HCT116 (cell line): Measurements from ENCODE around the gene NTS.

Source experiments
- TF ChIP-seq, protein P1 (sequence below), 3 experiments: fragments of 200-600 bp in 1 of 3; sonication (generic) in 1 of 3; IDR thresholded peaks in 2 of 3; conservative IDR thresholded peaks in 1 of 3; 2 replicates each; pipeline ENCODE4 v1.5.1; 2012 to 2017; ENCODE audit warnings: low read depth in 2 of 3, low read length in 2 of 3, antibody characterized with exemption in 1 of 3, borderline replicate concordance in 1 of 3, control low read depth in 1 of 3, mild to moderate bottlenecking in 1 of 3, mixed read lengths in 1 of 3, mixed run types in 1 of 3, moderate library complexity in 1 of 3; ENCODE audit not compliant: insufficient read depth in 1 of 3
- TF ChIP-seq, protein P2 (sequence below): IDR thresholded peaks from 2 replicates; pipeline ENCODE4 v1.6.1; 2011; ENCODE audit warnings: mild to moderate bottlenecking, low read length, moderate library complexity; ENCODE audit not compliant: insufficient replicate concordance; ENCODE audit errors: extremely low read depth

DNA sequence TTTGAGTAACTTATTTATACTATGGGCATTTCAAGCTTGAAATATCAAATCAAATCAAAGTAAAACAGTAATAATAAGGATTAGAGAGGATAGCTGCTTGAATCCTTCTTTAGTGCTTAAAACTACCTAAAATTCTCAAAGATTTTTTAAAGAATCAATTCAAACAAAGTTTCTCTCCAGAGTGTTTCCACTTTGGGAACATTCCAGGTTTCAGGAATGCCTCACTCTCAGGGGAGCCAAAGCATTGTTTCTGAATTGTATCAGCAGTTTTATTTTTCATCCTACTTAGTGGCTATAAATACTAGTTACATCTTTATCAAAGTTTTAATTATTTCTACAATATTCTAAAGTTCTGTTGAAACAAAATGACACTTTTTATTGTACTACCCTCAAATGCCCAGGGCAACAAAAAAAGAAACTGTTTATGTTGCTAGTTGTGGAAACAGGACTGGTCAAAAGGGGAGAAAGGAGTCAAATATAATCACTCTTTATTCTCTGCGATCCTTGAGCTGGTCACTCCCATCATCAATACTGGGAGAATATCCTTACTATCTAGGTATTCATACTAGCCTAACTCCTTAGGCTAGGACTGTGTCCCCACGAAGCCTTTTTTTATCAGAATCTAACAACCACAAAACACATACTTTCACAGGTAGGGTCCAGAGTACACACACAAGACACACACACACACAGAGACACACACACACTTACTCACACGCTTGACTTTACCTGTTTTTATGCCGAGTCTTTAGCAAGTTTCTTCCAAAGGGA, 38.5 kb upstream of the NTS start:
- TF ChIP-seq, protein P1, sequence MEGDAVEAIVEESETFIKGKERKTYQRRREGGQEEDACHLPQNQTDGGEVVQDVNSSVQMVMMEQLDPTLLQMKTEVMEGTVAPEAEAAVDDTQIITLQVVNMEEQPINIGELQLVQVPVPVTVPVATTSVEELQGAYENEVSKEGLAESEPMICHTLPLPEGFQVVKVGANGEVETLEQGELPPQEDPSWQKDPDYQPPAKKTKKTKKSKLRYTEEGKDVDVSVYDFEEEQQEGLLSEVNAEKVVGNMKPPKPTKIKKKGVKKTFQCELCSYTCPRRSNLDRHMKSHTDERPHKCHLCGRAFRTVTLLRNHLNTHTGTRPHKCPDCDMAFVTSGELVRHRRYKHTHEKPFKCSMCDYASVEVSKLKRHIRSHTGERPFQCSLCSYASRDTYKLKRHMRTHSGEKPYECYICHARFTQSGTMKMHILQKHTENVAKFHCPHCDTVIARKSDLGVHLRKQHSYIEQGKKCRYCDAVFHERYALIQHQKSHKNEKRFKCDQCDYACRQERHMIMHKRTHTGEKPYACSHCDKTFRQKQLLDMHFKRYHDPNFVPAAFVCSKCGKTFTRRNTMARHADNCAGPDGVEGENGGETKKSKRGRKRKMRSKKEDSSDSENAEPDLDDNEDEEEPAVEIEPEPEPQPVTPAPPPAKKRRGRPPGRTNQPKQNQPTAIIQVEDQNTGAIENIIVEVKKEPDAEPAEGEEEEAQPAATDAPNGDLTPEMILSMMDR (IDR thresholded peaks at IDR 0.05 in 2 of 3, conservative IDR thresholded peaks at IDR 0.05 in 1 of 3; ENCODE audit: borderline replicate concordance in 1 of 3, insufficient read depth in 1 of 3, low read depth in 2 of 3, low read length in 2 of 3) = no peak
- TF ChIP-seq, protein P2, sequence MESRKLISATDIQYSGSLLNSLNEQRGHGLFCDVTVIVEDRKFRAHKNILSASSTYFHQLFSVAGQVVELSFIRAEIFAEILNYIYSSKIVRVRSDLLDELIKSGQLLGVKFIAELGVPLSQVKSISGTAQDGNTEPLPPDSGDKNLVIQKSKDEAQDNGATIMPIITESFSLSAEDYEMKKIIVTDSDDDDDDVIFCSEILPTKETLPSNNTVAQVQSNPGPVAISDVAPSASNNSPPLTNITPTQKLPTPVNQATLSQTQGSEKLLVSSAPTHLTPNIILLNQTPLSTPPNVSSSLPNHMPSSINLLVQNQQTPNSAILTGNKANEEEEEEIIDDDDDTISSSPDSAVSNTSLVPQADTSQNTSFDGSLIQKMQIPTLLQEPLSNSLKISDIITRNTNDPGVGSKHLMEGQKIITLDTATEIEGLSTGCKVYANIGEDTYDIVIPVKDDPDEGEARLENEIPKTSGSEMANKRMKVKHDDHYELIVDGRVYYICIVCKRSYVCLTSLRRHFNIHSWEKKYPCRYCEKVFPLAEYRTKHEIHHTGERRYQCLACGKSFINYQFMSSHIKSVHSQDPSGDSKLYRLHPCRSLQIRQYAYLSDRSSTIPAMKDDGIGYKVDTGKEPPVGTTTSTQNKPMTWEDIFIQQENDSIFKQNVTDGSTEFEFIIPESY = no peak
